Non-pigmented ciliary epithelial cell (primary cell): ENCODE measurements around the gene LRFN5.
A peak's percentile ranks its signal among the peaks of the same experiment; 100 is the strongest.
"Not testable (repeated sequence)": the region's sequence is repeated elsewhere in the genome, so short reads cannot be mapped to it uniquely, and the experiment has no call there.

Experiments used
- DNase-seq: peaks from one replicate; pipeline ENCODE4 v3.0.0-alpha.2; 2010; ENCODE audit warnings: low read depth

LRFN5 gene

GRCh38 chr14:41636492-41637392, 30.1 kb downstream of the LRFN5 start:
- DNase-seq = peak; percentile 24

GRCh38 chr14:41641690-41642089, 35.0 kb downstream of the LRFN5 start:
- no peak for DNase-seq

- DNase-seq = no peak
These were observed 35.7 kb downstream of the LRFN5 start for GRCh38 chr14:41642367-41642766.

- no peak for DNase-seq
These were observed 36.1 kb downstream of the LRFN5 start for GRCh38 chr14:41642789-41643188.

- no peak for DNase-seq
These were observed 37.9 kb downstream of the LRFN5 start for GRCh38 chr14:41644606-41645005.

GRCh38 chr14:41650802-41651201, 44.1 kb downstream of the LRFN5 start:
- DNase-seq = no peak

- DNase-seq = no peak
These were observed 47.5 kb downstream of the LRFN5 start for GRCh38 chr14:41654196-41654595.

GRCh38 chr14:41662780-41663472, 56.2 kb downstream of the LRFN5 start:
- no peak for DNase-seq

- DNase-seq = peak; percentile 53
These were observed 56.8 kb downstream of the LRFN5 start for GRCh38 chr14:41663473-41663850.

- no peak for DNase-seq
These were observed 59.6 kb downstream of the LRFN5 start for GRCh38 chr14:41666301-41666700.

GRCh38 chr14:41668356-41668755, 61.7 kb downstream of the LRFN5 start:
- no peak for DNase-seq

- not testable (repeated sequence) for DNase-seq
These were observed 66.9 kb downstream of the LRFN5 start for GRCh38 chr14:41673601-41674000.

- DNase-seq = not testable (repeated sequence)
These were observed 67.9 kb downstream of the LRFN5 start for GRCh38 chr14:41674511-41674971.

GRCh38 chr14:41699486-41699885, 92.8 kb downstream of the LRFN5 start:
- no peak for DNase-seq

GRCh38 chr14:41718477-41719166, 111.9 kb downstream of the LRFN5 start:
- no peak for DNase-seq

GRCh38 chr14:41739203-41739602, 132.5 kb downstream of the LRFN5 start:
- DNase-seq = no peak

- DNase-seq = no peak
These were observed 136.5 kb downstream of the LRFN5 start for GRCh38 chr14:41743140-41743539.

GRCh38 chr14:41749429-41749828, 142.8 kb downstream of the LRFN5 start:
- DNase-seq = no peak

- not testable (repeated sequence) for DNase-seq
These were observed 143.9 kb downstream of the LRFN5 start for GRCh38 chr14:41750575-41750974.

GRCh38 chr14:41758011-41758665, 151.5 kb downstream of the LRFN5 start:
- no peak for DNase-seq

- no peak for DNase-seq
These were observed 154.5 kb downstream of the LRFN5 start for GRCh38 chr14:41761204-41761603.

GRCh38 chr14:41766772-41767171, 160.1 kb downstream of the LRFN5 start:
- DNase-seq = no peak
